Liver (tissue), 9 donors: ENCODE data around the gene SLAIN1. TPM values are rescaled to one million over a fixed set of nuclear protein-coding genes. Genes with fewer than 3 reads are reported as not detected.

ENCODE experiments used
- DNase-seq: peaks from one replicate; pipeline ENCODE4 v3.0.0-alpha.2; 2017; ENCODE audit warnings: low spot score
- H3K27ac ChIP-seq, 2 donors: one replicate each; pipeline ENCODE4 v1.7.0; 2013; ENCODE audit warnings: inconsistent platforms in 2 of 2, low read length in 2 of 2, control low read depth in 1 of 2, low read depth in 1 of 2, mild to moderate bottlenecking in 1 of 2
- H3K27me3 ChIP-seq, 4 donors: one replicate each; pipeline versions ENCODE4 v1.6.1 to v1.7.0; 2013; ENCODE audit warnings: low read length in 3 of 4, inconsistent platforms in 1 of 4, mild to moderate bottlenecking in 1 of 4, moderate library complexity in 1 of 4; ENCODE audit not compliant: control insufficient read depth in 4 of 4, insufficient read depth in 4 of 4
- H3K36me3 ChIP-seq, 4 donors: one replicate each; pipeline versions ENCODE4 v1.6.1 to v1.7.0; 2013; ENCODE audit warnings: low read length in 3 of 4, mild to moderate bottlenecking in 3 of 4, low read depth in 1 of 4, moderate library complexity in 1 of 4; ENCODE audit not compliant: control insufficient read depth in 4 of 4, insufficient read depth in 3 of 4
- H3K4me1 ChIP-seq, 4 donors: one replicate each; pipeline versions ENCODE4 v1.6.1 to v1.7.0; 2013; ENCODE audit warnings: low read length in 3 of 4, mild to moderate bottlenecking in 3 of 4, moderate library complexity in 1 of 4; ENCODE audit not compliant: control insufficient read depth in 4 of 4, insufficient read depth in 4 of 4
- H3K4me3 ChIP-seq, 3 donors: one replicate each; pipeline versions ENCODE4 v1.6.1 to v1.7.0; 2013; ENCODE audit warnings: low read length in 3 of 3, control low read depth in 1 of 3, low read depth in 1 of 3, mild to moderate bottlenecking in 1 of 3
- H3K9ac ChIP-seq, 2 donors: one replicate each; pipeline ENCODE4 v1.7.0; 2013; ENCODE audit warnings: low read length in 2 of 2, mild to moderate bottlenecking in 2 of 2, moderate library complexity in 2 of 2, control low read depth in 1 of 2, low read depth in 1 of 2
- H3K9me3 ChIP-seq, 4 donors: one replicate each; pipeline versions ENCODE4 v1.6.1 to v1.7.0; 2013; ENCODE audit warnings: low read length in 3 of 4; ENCODE audit not compliant: control insufficient read depth in 4 of 4
- EGR1 ChIP-seq, 2 donors: IDR thresholded peaks; 2 replicates each; pipeline ENCODE4 v1.6.1; 2016 to 2018; ENCODE audit warnings: antibody characterized with exemption in 2 of 2, low read depth in 2 of 2
- FOXA2 ChIP-seq: IDR thresholded peaks from 2 replicates; pipeline ENCODE4 v1.6.1; 2016; ENCODE audit warnings: antibody characterized with exemption
- GABPA ChIP-seq, 2 donors: IDR thresholded peaks in 1 of 2; conservative IDR thresholded peaks in 1 of 2; 2 replicates each; pipeline ENCODE4 v1.6.1; 2016; ENCODE audit warnings: antibody characterized with exemption in 2 of 2, mild to moderate bottlenecking in 1 of 2, moderate library complexity in 1 of 2
- HNF4A ChIP-seq, 2 donors: conservative IDR thresholded peaks; 2 replicates each; pipeline ENCODE4 v1.6.1; 2016; ENCODE audit warnings: antibody characterized with exemption in 2 of 2, mild to moderate bottlenecking in 2 of 2
- HNF4G ChIP-seq: IDR thresholded peaks from 2 replicates; pipeline ENCODE4 v1.6.1; 2016; ENCODE audit warnings: antibody characterized with exemption
- NR2F2 ChIP-seq: IDR thresholded peaks from 2 replicates; pipeline ENCODE4 v1.6.1; 2016; ENCODE audit warnings: antibody characterized with exemption
- RXRA ChIP-seq, 2 donors: IDR thresholded peaks; 2 replicates each; pipeline ENCODE4 v1.6.1; 2017 to 2018; ENCODE audit warnings: antibody characterized with exemption in 2 of 2, mild to moderate bottlenecking in 1 of 2
- SP1 ChIP-seq: IDR thresholded peaks from 2 replicates; pipeline ENCODE4 v1.6.1; 2018; ENCODE audit warnings: antibody characterized with exemption, mild to moderate bottlenecking
- TAF1 ChIP-seq: conservative IDR thresholded peaks from 2 replicates; pipeline ENCODE4 v1.6.1; 2016; ENCODE audit warnings: antibody characterized with exemption, mild to moderate bottlenecking
- YY1 ChIP-seq: IDR thresholded peaks from 2 replicates; pipeline ENCODE4 v1.6.1; 2016; ENCODE audit warnings: antibody characterized with exemption, mild to moderate bottlenecking
- WGBS: extraction: QIAGEN DNeasy Blood & Tissue Kit; methylation state at CpG from one replicate; pipeline ENCODE4 v1.1.7; 2013; 5-methylcytosine and 5-hydroxymethylcytosine counted together
- polyA plus RNA-seq, 2 donors: library from polyadenylated mRNA; stranded (reverse) in 1 of 2; unstranded in 1 of 2; fragments of 200-250 nt in 1 of 2; fragments of >200 nt in 1 of 2; fragmentation: Nextera tagmentation in 1 of 2; extraction: Ambion mirVana in 1 of 2; gene quantifications; one replicate each; pipeline versions ENCODE4 v1.2.1 to v1.2.3, GENCODE V29; 2013 to 2015
- total RNA-seq, 2 donors: library from RNA; depleted of rRNA; stranded (reverse); fragments of >200 nt; gene quantifications; one replicate each; pipeline ENCODE4 v1.2.3, GENCODE V29; 2014
- TF ChIP-seq, protein P1 (sequence below): IDR thresholded peaks from 2 replicates; pipeline ENCODE4 v1.6.1; 2016; ENCODE audit warnings: antibody characterized with exemption
- TF ChIP-seq, protein P2 (sequence below): IDR thresholded peaks from 2 replicates; pipeline ENCODE4 v1.6.1; 2016; ENCODE audit warnings: antibody characterized with exemption
- TF ChIP-seq, protein P3 (sequence below): IDR thresholded peaks from 2 replicates; pipeline ENCODE4 v1.6.1; 2016; ENCODE audit warnings: antibody characterized with exemption, mild to moderate bottlenecking
- TF ChIP-seq, protein P4 (sequence below): IDR thresholded peaks from 2 replicates; pipeline ENCODE4 v1.6.1; 2016; ENCODE audit warnings: antibody characterized with exemption
- TF ChIP-seq, protein P5 (sequence below): fragments of 150-350 bp; IDR thresholded peaks from 2 replicates; pipeline ENCODE4 v1.5.1; 2017; ENCODE audit warnings: improper control_type of control experiment, low read depth, low read length; ENCODE audit not compliant: missing input control
- donor health status: healthy.
- donor health status: healthy.
- donor health status: healthy.
- donor health status: healthy.
- donor health status: healthy.

The SLAIN1 gene
- total and polyA plus RNA-seq, 4 donors = 1.9 to 7.9 (median 7.1) TPM

DNA sequence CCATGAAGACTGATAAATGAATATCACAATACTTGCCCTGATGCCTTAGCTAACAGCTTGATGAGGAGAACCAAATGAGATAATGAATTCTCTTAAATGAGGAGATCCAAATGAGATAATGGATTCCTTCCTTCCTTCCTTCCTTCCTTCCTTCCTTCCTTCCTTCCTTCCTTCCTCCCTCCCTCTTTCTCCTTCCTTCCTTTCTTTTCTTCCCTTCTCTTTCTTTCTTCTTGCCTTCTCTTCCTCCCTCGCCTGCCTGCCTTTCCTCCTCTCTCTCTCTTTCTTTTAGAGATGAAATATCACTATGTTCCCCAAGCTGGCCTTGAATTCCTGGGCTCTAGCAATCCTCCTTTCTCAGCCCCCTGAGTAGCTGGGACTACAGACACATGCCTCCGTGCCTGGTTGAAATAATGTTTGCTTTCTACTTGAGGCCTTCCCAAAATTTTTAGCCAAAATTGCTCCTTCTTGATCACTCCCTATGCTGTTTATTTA, 4.0 kb upstream of the SLAIN1 start (continued):
- TF ChIP-seq, protein P1, sequence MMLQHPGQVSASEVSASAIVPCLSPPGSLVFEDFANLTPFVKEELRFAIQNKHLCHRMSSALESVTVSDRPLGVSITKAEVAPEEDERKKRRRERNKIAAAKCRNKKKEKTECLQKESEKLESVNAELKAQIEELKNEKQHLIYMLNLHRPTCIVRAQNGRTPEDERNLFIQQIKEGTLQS = no peak
- TF ChIP-seq RXRA (IDR thresholded peaks at IDR 0.05) (no peak), YY1 (no peak), GABPA (IDR thresholded peaks at IDR 0.05 in 1 of 2, conservative IDR thresholded peaks at IDR 0.05 in 1 of 2) (no peak), HNF4A (conservative IDR thresholded peaks at IDR 0.05) (no peak), EGR1 (IDR thresholded peaks at IDR 0.05; ENCODE audit: low read depth in 2 of 2) (no peak), SP1 (no peak)

DNA sequence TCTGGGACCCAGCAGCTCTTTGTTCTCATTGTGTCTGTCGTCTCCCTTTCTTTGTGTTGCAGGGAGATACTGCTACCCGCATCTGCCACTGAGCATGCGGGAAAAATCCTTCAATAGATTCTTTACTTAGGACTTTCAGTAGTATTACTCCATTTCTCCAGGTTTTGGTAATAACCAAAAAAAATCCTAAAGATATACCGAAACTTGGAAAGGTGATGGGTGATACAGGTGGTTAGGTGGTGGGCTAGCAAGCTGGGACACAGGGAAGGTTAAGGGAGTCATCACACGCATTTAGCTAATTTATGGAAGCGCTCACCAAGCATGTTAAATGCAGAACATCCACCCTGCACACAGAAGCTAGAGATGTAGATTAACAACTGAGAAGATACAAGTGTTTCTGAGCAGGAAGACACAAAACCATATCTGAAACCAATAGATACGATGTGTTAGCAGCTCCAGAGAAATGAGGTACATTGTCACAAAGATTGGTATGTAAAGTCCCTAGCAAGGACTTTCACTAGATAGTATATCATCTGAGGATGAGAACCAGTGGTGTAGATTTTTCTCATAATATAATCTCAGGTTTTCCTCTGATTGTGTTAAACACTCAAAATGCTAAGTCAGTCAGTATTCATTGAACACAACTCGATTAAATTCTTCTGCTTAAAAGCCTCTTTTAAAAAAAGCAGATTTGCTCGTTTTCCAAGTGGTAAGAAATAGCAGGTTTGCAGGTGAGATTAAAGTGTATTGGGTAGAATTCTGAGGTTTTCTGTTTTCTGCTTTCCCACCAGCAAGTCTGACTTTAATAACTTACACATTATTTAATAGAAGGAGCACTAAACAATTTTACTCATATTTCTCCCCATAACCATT, 1.2 kb upstream of the SLAIN1 start:
- Histone ChIP-seq H3K4me1 (peaks cover 1 to 40% (median 18%) of the 10 kb centered on the region in 4 donors), H3K4me3 (peak overlapping the region; percentile 35 to 99 (median 51)), H3K9ac (no peak overlapping the region), H3K27me3 (no peaks in the 10 kb centered on the region), H3K27ac (no peak overlapping the region), H3K36me3 (no peaks in the 10 kb centered on the region), H3K9me3 (no peaks in the 10 kb centered on the region)
- TF ChIP-seq, protein P2, sequence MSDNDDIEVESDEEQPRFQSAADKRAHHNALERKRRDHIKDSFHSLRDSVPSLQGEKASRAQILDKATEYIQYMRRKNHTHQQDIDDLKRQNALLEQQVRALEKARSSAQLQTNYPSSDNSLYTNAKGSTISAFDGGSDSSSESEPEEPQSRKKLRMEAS = no peak
- TF ChIP-seq, protein P3, sequence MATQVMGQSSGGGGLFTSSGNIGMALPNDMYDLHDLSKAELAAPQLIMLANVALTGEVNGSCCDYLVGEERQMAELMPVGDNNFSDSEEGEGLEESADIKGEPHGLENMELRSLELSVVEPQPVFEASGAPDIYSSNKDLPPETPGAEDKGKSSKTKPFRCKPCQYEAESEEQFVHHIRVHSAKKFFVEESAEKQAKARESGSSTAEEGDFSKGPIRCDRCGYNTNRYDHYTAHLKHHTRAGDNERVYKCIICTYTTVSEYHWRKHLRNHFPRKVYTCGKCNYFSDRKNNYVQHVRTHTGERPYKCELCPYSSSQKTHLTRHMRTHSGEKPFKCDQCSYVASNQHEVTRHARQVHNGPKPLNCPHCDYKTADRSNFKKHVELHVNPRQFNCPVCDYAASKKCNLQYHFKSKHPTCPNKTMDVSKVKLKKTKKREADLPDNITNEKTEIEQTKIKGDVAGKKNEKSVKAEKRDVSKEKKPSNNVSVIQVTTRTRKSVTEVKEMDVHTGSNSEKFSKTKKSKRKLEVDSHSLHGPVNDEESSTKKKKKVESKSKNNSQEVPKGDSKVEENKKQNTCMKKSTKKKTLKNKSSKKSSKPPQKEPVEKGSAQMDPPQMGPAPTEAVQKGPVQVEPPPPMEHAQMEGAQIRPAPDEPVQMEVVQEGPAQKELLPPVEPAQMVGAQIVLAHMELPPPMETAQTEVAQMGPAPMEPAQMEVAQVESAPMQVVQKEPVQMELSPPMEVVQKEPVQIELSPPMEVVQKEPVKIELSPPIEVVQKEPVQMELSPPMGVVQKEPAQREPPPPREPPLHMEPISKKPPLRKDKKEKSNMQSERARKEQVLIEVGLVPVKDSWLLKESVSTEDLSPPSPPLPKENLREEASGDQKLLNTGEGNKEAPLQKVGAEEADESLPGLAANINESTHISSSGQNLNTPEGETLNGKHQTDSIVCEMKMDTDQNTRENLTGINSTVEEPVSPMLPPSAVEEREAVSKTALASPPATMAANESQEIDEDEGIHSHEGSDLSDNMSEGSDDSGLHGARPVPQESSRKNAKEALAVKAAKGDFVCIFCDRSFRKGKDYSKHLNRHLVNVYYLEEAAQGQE = no peak
- TF ChIP-seq HNF4A (conservative IDR thresholded peaks at IDR 0.05) (no peak), RXRA (IDR thresholded peaks at IDR 0.05) (no peak), NR2F2 (no peak), YY1 (no peak), TAF1 (no peak), HNF4G (no peak)
- TF ChIP-seq, protein P4, sequence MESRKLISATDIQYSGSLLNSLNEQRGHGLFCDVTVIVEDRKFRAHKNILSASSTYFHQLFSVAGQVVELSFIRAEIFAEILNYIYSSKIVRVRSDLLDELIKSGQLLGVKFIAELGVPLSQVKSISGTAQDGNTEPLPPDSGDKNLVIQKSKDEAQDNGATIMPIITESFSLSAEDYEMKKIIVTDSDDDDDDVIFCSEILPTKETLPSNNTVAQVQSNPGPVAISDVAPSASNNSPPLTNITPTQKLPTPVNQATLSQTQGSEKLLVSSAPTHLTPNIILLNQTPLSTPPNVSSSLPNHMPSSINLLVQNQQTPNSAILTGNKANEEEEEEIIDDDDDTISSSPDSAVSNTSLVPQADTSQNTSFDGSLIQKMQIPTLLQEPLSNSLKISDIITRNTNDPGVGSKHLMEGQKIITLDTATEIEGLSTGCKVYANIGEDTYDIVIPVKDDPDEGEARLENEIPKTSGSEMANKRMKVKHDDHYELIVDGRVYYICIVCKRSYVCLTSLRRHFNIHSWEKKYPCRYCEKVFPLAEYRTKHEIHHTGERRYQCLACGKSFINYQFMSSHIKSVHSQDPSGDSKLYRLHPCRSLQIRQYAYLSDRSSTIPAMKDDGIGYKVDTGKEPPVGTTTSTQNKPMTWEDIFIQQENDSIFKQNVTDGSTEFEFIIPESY = no peak
- no peak for DNase-seq
- WGBS = 19% methylated on average over 9 of the region's 9 CpGs

DNA sequence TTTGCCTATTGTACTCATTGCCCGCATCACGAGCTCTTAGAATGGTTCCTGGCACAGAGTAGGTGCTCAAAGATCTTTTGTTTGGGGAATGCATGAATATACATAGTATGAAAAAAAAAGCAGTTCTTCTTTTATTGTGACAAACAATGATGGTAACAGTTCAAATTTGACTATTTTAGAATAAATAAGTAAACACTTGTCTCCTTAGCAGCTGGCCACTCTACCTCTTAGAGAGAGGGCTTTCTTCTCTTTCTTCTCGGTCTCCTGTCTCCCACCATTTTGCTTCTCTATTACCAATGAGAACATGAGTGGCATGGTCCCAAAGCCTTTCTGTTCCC, 639 bp upstream of the SLAIN1 start:
- peak overlapping the region; percentile 27 to 65 for H3K9ac ChIP-seq
- H3K9me3 ChIP-seq = no peaks in the 10 kb centered on the region
- 49% methylated on average over 3 of the region's 3 CpGs for WGBS
- TF ChIP-seq YY1 (no peak), FOXA2 (no peak)
- TF ChIP-seq, protein P5, sequence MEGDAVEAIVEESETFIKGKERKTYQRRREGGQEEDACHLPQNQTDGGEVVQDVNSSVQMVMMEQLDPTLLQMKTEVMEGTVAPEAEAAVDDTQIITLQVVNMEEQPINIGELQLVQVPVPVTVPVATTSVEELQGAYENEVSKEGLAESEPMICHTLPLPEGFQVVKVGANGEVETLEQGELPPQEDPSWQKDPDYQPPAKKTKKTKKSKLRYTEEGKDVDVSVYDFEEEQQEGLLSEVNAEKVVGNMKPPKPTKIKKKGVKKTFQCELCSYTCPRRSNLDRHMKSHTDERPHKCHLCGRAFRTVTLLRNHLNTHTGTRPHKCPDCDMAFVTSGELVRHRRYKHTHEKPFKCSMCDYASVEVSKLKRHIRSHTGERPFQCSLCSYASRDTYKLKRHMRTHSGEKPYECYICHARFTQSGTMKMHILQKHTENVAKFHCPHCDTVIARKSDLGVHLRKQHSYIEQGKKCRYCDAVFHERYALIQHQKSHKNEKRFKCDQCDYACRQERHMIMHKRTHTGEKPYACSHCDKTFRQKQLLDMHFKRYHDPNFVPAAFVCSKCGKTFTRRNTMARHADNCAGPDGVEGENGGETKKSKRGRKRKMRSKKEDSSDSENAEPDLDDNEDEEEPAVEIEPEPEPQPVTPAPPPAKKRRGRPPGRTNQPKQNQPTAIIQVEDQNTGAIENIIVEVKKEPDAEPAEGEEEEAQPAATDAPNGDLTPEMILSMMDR = no peak
- H3K4me1 ChIP-seq = peaks cover 1 to 40% (median 18%) of the 10 kb centered on the region in 4 donors
- no peaks in the 10 kb centered on the region for H3K36me3 ChIP-seq
- no peaks in the 10 kb centered on the region for H3K27me3 ChIP-seq
- no peak for DNase-seq
- peak overlapping the region; percentile 72 to 99 (median 88) for H3K4me3 ChIP-seq
- H3K27ac ChIP-seq = peak overlapping the region in 1 of 2 donors; percentile 46
